ENCODE results near the gene AVP. TPM values are rescaled to one million over a fixed set of nuclear protein-coding genes. Genes with fewer than 3 reads are reported as not detected.

The AVP gene
- total and polyA plus RNA-seq, 4 donors: 2.5 TPM; not detected in 3

DNA sequence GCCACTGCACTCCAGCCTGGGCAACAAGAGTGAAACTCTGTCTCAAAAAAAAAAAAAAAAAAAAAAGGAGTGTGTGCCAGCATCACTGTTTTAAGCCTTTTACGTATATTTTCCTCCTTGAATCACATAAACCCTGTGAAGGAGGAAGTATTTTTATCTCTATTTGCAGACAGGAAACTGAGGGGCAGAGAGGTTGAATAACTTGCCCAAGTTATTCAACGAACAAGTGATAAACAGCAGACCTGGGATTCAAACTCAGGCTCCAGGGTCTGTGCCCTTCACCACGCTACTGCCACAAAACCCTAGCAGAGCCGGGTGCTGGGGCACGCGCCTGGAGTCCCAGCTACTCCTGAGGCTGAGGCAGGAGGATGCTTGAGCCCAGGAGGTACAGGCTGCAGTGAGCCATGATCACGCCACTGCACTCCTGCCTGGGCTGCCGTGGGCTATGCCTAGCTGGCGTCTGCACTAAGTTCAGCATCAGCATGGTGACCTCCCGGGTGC, 9.4 kb upstream of the AVP start:
- Histone ChIP-seq H3K36me3 (ENCODE audit: control insufficient read depth in 4 of 4, insufficient read depth in 3 of 4, low read depth in 1 of 4, low read length in 3 of 4) (no peaks in the 10 kb centered on the region), H3K27ac (ENCODE audit: low read depth in 1 of 2, low read length in 2 of 2) (no peak overlapping the region), H3K4me1 (ENCODE audit: control insufficient read depth in 4 of 4, insufficient read depth in 4 of 4, low read length in 3 of 4) (peaks cover 0 to 3% (median 0%) of the 10 kb centered on the region in 4 donors), H3K9ac (ENCODE audit: low read depth in 1 of 2, low read length in 2 of 2) (no peak overlapping the region), H3K27me3 (ENCODE audit: control insufficient read depth in 4 of 4, insufficient read depth in 4 of 4, low read length in 3 of 4) (peaks cover 0 to 3% (median 0%) of the 10 kb centered on the region in 4 donors), H3K4me3 (ENCODE audit: low read depth in 1 of 3, low read length in 3 of 3) (no peak overlapping the region), H3K9me3 (ENCODE audit: control insufficient read depth in 4 of 4, low read length in 3 of 4) (no peaks in the 10 kb centered on the region)
- TF ChIP-seq NR2F2 (IDR thresholded peaks at IDR 0.05) (peak; percentile 27), REST (IDR thresholded peaks at IDR 0.05) (no peak)
- WGBS: 62% methylated on average over 10 of the region's 10 CpGs
- DNase-seq (ENCODE audit: low spot score): no peak

DNA sequence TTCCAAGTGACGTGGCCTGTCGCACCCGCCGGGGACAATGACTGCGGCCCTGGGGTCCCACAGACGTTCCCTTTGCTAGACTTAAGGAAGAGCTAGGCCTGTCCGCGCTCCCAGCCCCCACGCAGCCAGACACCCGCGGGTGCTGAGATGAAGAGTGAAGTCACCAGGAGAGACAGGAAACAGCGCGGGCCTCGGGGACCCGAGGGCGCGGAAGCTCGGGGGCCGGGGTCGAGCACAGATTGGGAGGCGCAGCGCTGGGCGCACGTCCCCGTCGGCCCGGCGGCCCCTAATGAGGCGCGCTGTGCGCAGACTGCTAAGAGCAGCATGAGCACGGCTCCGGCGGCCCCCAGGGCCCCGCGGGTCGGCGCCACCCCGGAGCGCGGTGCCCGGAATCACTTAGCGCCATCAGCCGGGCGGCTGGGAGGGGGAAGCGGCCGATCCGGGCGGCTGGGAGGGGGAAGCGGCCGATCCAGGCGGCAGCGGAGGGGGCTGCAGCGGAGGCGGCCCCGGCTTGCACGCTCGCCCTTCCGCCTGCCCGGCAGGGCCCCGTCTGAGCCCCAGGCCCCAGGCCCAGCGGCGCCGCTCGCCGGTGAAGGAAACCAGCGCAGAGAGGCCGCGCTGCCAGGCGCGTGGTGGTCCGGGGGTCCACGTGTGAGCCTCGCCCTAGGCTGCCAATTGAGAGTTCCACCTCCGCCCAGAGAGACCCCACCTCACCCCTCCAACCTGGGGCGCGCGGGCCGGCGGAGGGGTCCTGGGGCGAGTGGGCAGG, 8.3 kb upstream of the AVP start:
- Histone ChIP-seq H3K27ac (ENCODE audit: low read depth in 1 of 2, low read length in 2 of 2) (no peak overlapping the region), H3K4me1 (ENCODE audit: control insufficient read depth in 4 of 4, insufficient read depth in 4 of 4, low read length in 3 of 4) (peaks cover 0 to 3% (median 0%) of the 10 kb centered on the region in 4 donors), H3K9ac (ENCODE audit: low read depth in 1 of 2, low read length in 2 of 2) (no peak overlapping the region), H3K4me3 (ENCODE audit: low read depth in 1 of 3, low read length in 3 of 3) (peak overlapping the region in 1 of 3 donors; percentile 35), H3K9me3 (ENCODE audit: control insufficient read depth in 4 of 4, low read length in 3 of 4) (no peaks in the 10 kb centered on the region), H3K27me3 (ENCODE audit: control insufficient read depth in 4 of 4, insufficient read depth in 4 of 4, low read length in 3 of 4) (peaks cover 0 to 5% (median 0%) of the 10 kb centered on the region in 4 donors), H3K36me3 (ENCODE audit: control insufficient read depth in 4 of 4, insufficient read depth in 3 of 4, low read depth in 1 of 4, low read length in 3 of 4) (no peaks in the 10 kb centered on the region)
- TF ChIP-seq HNF4G (IDR thresholded peaks at IDR 0.05): no peak
- no peak for TF ChIP-seq FOXA2 (IDR thresholded peaks at IDR 0.05)
- no peak for TF ChIP-seq NR2F2 (IDR thresholded peaks at IDR 0.05)
- no peak for TF ChIP-seq YY1 (IDR thresholded peaks at IDR 0.05)
- TF ChIP-seq, protein P1, sequence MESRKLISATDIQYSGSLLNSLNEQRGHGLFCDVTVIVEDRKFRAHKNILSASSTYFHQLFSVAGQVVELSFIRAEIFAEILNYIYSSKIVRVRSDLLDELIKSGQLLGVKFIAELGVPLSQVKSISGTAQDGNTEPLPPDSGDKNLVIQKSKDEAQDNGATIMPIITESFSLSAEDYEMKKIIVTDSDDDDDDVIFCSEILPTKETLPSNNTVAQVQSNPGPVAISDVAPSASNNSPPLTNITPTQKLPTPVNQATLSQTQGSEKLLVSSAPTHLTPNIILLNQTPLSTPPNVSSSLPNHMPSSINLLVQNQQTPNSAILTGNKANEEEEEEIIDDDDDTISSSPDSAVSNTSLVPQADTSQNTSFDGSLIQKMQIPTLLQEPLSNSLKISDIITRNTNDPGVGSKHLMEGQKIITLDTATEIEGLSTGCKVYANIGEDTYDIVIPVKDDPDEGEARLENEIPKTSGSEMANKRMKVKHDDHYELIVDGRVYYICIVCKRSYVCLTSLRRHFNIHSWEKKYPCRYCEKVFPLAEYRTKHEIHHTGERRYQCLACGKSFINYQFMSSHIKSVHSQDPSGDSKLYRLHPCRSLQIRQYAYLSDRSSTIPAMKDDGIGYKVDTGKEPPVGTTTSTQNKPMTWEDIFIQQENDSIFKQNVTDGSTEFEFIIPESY (IDR thresholded peaks at IDR 0.05): no peak
- TF ChIP-seq ATF3 (IDR thresholded peaks at IDR 0.05): no peak
- no peak for TF ChIP-seq JUND (IDR thresholded peaks at IDR 0.05)
- TF ChIP-seq GABPA (IDR thresholded peaks at IDR 0.05 in 1 of 2, conservative IDR thresholded peaks at IDR 0.05 in 1 of 2): no peak
- TF ChIP-seq TAF1 (conservative IDR thresholded peaks at IDR 0.05): no peak
- TF ChIP-seq FOXA1 (IDR thresholded peaks at IDR 0.05): no peak
- WGBS: 13% methylated on average over 81 of the region's 81 CpGs
- DNase-seq (ENCODE audit: low spot score): no peak

GRCh38 chr20:3090565-3090964, 6.0 kb upstream of the AVP start:
- TF ChIP-seq RAD21 (IDR thresholded peaks at IDR 0.05): no peak
- TF ChIP-seq RXRA (IDR thresholded peaks at IDR 0.05): no peak
- TF ChIP-seq JUND (IDR thresholded peaks at IDR 0.05): no peak
- no peak for TF ChIP-seq HNF4A (conservative IDR thresholded peaks at IDR 0.05)
- no peak for TF ChIP-seq FOXA2 (IDR thresholded peaks at IDR 0.05)
- TF ChIP-seq, protein P1 (IDR thresholded peaks at IDR 0.05): no peak
- TF ChIP-seq YY1 (IDR thresholded peaks at IDR 0.05): no peak
- TF ChIP-seq REST (IDR thresholded peaks at IDR 0.05): no peak
- H3K27me3 ChIP-seq (ENCODE audit: control insufficient read depth in 4 of 4, insufficient read depth in 4 of 4, low read length in 3 of 4): peaks cover 0 to 5% (median 0%) of the 10 kb centered on the region in 4 donors
- H3K9me3 ChIP-seq (ENCODE audit: control insufficient read depth in 4 of 4, low read length in 3 of 4): no peaks in the 10 kb centered on the region

More at GRCh38 chr20:3090565-3090964, 6.0 kb upstream of the AVP start:
- 3% methylated on average over 1 of the region's 1 CpG for WGBS
- Histone ChIP-seq H3K27ac (ENCODE audit: low read depth in 1 of 2, low read length in 2 of 2) (no peak overlapping the region), H3K4me3 (ENCODE audit: low read depth in 1 of 3, low read length in 3 of 3) (no peak overlapping the region), H3K4me1 (ENCODE audit: control insufficient read depth in 4 of 4, insufficient read depth in 4 of 4, low read length in 3 of 4) (peaks cover 0 to 3% (median 0%) of the 10 kb centered on the region in 4 donors), H3K36me3 (ENCODE audit: control insufficient read depth in 4 of 4, insufficient read depth in 3 of 4, low read depth in 1 of 4, low read length in 3 of 4) (no peaks in the 10 kb centered on the region), H3K9ac (ENCODE audit: low read depth in 1 of 2, low read length in 2 of 2) (no peak overlapping the region)
- DNase-seq (ENCODE audit: low spot score): no peak
